Measurements from ENCODE around the gene MCU. TPM values are rescaled to one million over a fixed set of nuclear protein-coding genes. Genes with fewer than 3 reads are reported as not detected.
A peak's percentile ranks its signal among the peaks of the same experiment; 100 is the strongest.

Gene MCU
- total and polyA plus RNA-seq, 12 donors = 9.0 to 19.0 (median 14.7) TPM

- Histone ChIP-seq H3K27ac (no peak overlapping the region), H3K36me3 (no peaks in the 10 kb centered on the region), H3K27me3 (no peaks in the 10 kb centered on the region), H3K9me3 (no peaks in the 10 kb centered on the region), H3K4me1 (peaks cover under 1 to 17% (median 10%) of the 10 kb centered on the region in 9 donors), H3K4me3 (no peak overlapping the region)
- no peak for DNase-seq
- 76 to 93% methylated on average over 1 of the region's 1 CpG for WGBS, 2 donors
- intact Hi-C loops (cut with DNase I) = no loop called here
- TF ChIP-seq, protein P1, sequence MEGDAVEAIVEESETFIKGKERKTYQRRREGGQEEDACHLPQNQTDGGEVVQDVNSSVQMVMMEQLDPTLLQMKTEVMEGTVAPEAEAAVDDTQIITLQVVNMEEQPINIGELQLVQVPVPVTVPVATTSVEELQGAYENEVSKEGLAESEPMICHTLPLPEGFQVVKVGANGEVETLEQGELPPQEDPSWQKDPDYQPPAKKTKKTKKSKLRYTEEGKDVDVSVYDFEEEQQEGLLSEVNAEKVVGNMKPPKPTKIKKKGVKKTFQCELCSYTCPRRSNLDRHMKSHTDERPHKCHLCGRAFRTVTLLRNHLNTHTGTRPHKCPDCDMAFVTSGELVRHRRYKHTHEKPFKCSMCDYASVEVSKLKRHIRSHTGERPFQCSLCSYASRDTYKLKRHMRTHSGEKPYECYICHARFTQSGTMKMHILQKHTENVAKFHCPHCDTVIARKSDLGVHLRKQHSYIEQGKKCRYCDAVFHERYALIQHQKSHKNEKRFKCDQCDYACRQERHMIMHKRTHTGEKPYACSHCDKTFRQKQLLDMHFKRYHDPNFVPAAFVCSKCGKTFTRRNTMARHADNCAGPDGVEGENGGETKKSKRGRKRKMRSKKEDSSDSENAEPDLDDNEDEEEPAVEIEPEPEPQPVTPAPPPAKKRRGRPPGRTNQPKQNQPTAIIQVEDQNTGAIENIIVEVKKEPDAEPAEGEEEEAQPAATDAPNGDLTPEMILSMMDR (IDR thresholded peaks at IDR 0.05) = no peak
- no peak for ATAC-seq
Observed at GRCh38 chr10:72809006-72809405, 117.1 kb downstream of the MCU start.

- Histone ChIP-seq H3K9me3 (no peaks in the 10 kb centered on the region), H3K4me1 (peaks cover 3 to 29% (median 20%) of the 10 kb centered on the region in 9 donors), H3K4me3 (no peak overlapping the region), H3K27me3 (no peaks in the 10 kb centered on the region), H3K27ac (peak overlapping the region in 1 of 10 donors; percentile 60), H3K36me3 (no peaks in the 10 kb centered on the region)
- TF ChIP-seq, protein P1 (IDR thresholded peaks at IDR 0.05) = no peak
- ATAC-seq (no peak), DNase-seq (no peak)
- intact Hi-C loops (cut with DNase I) = no loop called here
- WGBS, 2 donors = 86 to 89% methylated on average over 5 of the region's 5 CpGs
Observed at GRCh38 chr10:72810976-72811375, 119.0 kb downstream of the MCU start.

DNA sequence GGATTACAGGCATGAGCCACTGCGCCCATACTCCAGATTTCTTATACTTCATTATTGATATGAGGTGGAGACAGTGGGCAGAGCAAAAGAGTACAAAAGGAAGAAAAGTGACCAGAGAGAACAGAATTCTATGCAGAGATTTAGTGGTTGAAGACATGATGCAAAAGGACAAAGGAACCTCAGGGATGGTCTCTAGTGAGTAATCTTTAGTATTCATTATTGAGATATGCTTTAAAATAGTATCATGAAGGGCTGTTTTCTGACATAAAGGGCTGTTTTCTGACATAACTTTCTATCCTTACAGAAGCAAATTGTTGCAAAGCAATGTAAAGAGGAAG lies 120.4 kb downstream of the MCU start:
- H3K27ac ChIP-seq = no peak overlapping the region
- TF ChIP-seq, protein P1 (IDR thresholded peaks at IDR 0.05) = no peak
- intact Hi-C loops (cut with DNase I) = no loop called here
- H3K27me3 ChIP-seq = no peaks in the 10 kb centered on the region
- H3K4me1 ChIP-seq = peaks cover 3 to 28% (median 20%) of the 10 kb centered on the region in 9 donors
- WGBS, 2 donors = 93 to 100% methylated on average over 1 of the region's 1 CpG
- no peak overlapping the region for H3K4me3 ChIP-seq
- no peak for ATAC-seq
- no peak for DNase-seq
- no peaks in the 10 kb centered on the region for H3K36me3 ChIP-seq
- H3K9me3 ChIP-seq = no peaks in the 10 kb centered on the region

DNA sequence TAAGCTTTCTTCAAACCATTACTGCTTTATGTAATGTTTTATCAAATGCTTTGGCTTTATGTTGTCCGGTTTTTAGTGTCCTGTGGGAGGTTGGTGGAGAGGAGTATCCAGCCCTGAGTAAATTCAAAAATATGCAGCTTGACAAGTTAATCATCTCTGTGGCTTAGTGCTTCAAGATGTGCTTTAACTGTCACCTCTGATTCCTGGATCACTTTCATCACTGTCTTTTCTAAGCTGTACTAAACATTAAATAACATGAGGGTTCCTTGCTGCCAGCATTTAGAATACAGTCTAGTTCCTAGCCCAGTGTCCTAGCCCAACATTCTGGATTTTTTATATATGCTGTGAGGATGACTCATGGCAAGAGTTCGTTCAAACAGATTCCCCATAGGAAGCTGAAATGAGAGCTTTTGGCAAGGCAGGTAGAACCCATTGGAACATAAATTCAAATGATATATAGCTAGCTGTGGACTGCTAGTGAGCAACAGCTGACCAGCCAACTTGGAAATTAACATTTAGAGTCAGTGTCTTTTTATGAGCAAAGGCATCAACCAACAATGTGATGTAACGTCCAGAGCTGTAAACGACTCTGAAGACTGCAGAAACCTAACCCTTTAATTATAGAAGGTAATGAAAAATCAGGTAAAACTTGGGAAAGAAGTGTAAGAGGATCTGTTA lies 120.9 kb downstream of the MCU start:
- intact Hi-C loops (cut with DNase I) = no loop called here

More for the DNA sequence above, 120.9 kb downstream of the MCU start:
- no peaks in the 10 kb centered on the region for H3K36me3 ChIP-seq
- no peaks in the 10 kb centered on the region for H3K27me3 ChIP-seq
- WGBS, 2 donors = 73 to 75% methylated on average over 4 of the region's 4 CpGs
- ATAC-seq (no peak), DNase-seq (no peak)
- TF ChIP-seq, protein P1 (IDR thresholded peaks at IDR 0.05) = no peak
- H3K9me3 ChIP-seq = no peaks in the 10 kb centered on the region
- no peak overlapping the region for H3K27ac ChIP-seq
- peaks cover 3 to 27% (median 20%) of the 10 kb centered on the region in 9 donors for H3K4me1 ChIP-seq
- no peak overlapping the region for H3K4me3 ChIP-seq
